SK-N-DZ (cell line): Measurements from ENCODE around the gene TUBGCP3.

ENCODE experiments used
- DNase-seq: peaks from one replicate; pipeline ENCODE4 v3.0.0-alpha.2; 2015; ENCODE audit warnings: low spot score

TUBGCP3 gene

GRCh38 chr13:112617754-112618375 lies 29.9 kb upstream of the TUBGCP3 start:
- DNase-seq = no peak

GRCh38 chr13:112616586-112617362 lies 28.8 kb upstream of the TUBGCP3 start:
- peak; percentile 55 for DNase-seq

GRCh38 chr13:112615391-112615790 lies 27.4 kb upstream of the TUBGCP3 start:
- no peak for DNase-seq

GRCh38 chr13:112614835-112615234 lies 26.9 kb upstream of the TUBGCP3 start:
- no peak for DNase-seq

- no peak for DNase-seq
These were observed 20.3 kb upstream of the TUBGCP3 start for GRCh38 chr13:112608212-112608611.

GRCh38 chr13:112606109-112607001 lies 18.4 kb upstream of the TUBGCP3 start:
- peak; percentile 84 for DNase-seq

GRCh38 chr13:112605531-112605990 lies 17.6 kb upstream of the TUBGCP3 start:
- DNase-seq = no peak

- no peak for DNase-seq
These were observed 15.8 kb upstream of the TUBGCP3 start for GRCh38 chr13:112603641-112604225.

GRCh38 chr13:112602189-112602588 lies 14.2 kb upstream of the TUBGCP3 start:
- no peak for DNase-seq

- no peak for DNase-seq
These were observed 13.4 kb upstream of the TUBGCP3 start for GRCh38 chr13:112601371-112601770.

- DNase-seq = no peak
These were observed 8.3 kb upstream of the TUBGCP3 start for GRCh38 chr13:112596235-112596634.

GRCh38 chr13:112592647-112593046 lies 4.7 kb upstream of the TUBGCP3 start:
- no peak for DNase-seq

GRCh38 chr13:112592181-112592580 lies 4.2 kb upstream of the TUBGCP3 start:
- no peak for DNase-seq

GRCh38 chr13:112588490-112589297 lies 741 bp upstream of the TUBGCP3 start:
- peak; percentile 21 for DNase-seq

GRCh38 chr13:112587212-112587763 lies 665 bp downstream of the TUBGCP3 start:
- peak; percentile 65 for DNase-seq

GRCh38 chr13:112586334-112586960 lies 1.5 kb downstream of the TUBGCP3 start:
- DNase-seq = no peak

GRCh38 chr13:112583592-112584277 lies 4.2 kb downstream of the TUBGCP3 start:
- no peak for DNase-seq

- no peak for DNase-seq
These were observed 5.7 kb downstream of the TUBGCP3 start for GRCh38 chr13:112582263-112582662.

GRCh38 chr13:112580912-112581311 lies 7.0 kb downstream of the TUBGCP3 start:
- DNase-seq = no peak
